Measurements from ENCODE around the gene KAT5.

- TF ChIP-seq EP300 (IDR thresholded peaks at IDR 0.05; ENCODE audit: borderline replicate concordance) (no peak), REST (IDR thresholded peaks at IDR 0.05; ENCODE audit: low read depth) (no peak), CEBPB (IDR thresholded peaks at IDR 0.05) (no peak), MAX (IDR thresholded peaks at IDR 0.05) (peak; percentile 49), USF1 (IDR thresholded peaks at IDR 0.05) (no peak), NFIC (IDR thresholded peaks at IDR 0.05) (peak; percentile 92), RAD21 (IDR thresholded peaks at IDR 0.05; ENCODE audit: low read depth) (no peak), CREB1 (IDR thresholded peaks at IDR 0.05; ENCODE audit: low read depth) (no peak; the same call in 1 of the 2 replicates), TAF1 (IDR thresholded peaks at IDR 0.05; ENCODE audit: low read depth) (peak; percentile 65), TCF12 (IDR thresholded peaks at IDR 0.05; ENCODE audit: low read depth) (peak; percentile 43; the same call in 1 of the 2 replicates), EGR1 (IDR thresholded peaks at IDR 0.05) (no peak)
Measured at GRCh38 chr11:65662799-65663638, 49.0 kb upstream of the KAT5 start, which contains the start of gene RELA.
